HG02973 (cell line): Measurements from ENCODE around the gene ADIG.

Source experiments
- ATAC-seq: cut with Tn5 transposase; IDR thresholded peaks from one replicate; pipeline ENCODE4 v1.9.1; 2021; ENCODE audit warnings: moderate library complexity; ENCODE audit not compliant: unreplicated experiment

ADIG gene

GRCh38 chr20:38629979-38630378 is 49.0 kb downstream of the ADIG start:
- ATAC-seq: no peak

GRCh38 chr20:38630727-38631126 is 49.7 kb downstream of the ADIG start:
- ATAC-seq: no peak

- no peak for ATAC-seq
Measured at GRCh38 chr20:38631155-38632022, 50.4 kb downstream of the ADIG start.

- no peak for ATAC-seq
Measured at GRCh38 chr20:38633577-38634093, 52.6 kb downstream of the ADIG start.

GRCh38 chr20:38635721-38636288 is 54.8 kb downstream of the ADIG start:
- no peak for ATAC-seq
